Dermis microvascular lymphatic vessel endothelial cell (primary cell): ENCODE measurements around the gene PIK3C2B. TPM values are rescaled to one million over a fixed set of nuclear protein-coding genes. Genes with fewer than 3 reads are reported as not detected.
A peak's percentile ranks its signal among the peaks of the same experiment; 100 is the strongest.

ENCODE experiments used
- DNase-seq, 2 donors: peaks; one replicate each; pipeline versions ENCODE4 v3.0.0 to v3.0.0-alpha.2; 2010; ENCODE audit warnings: low read depth in 2 of 2
- total RNA-seq: library from RNA; depleted of rRNA; stranded (reverse); fragments of >200 nt; gene quantifications from 2 replicates; pipeline ENCODE4 v1.2.1, GENCODE V29; 2014

Gene PIK3C2B
- total RNA-seq, 1 donor from 2014 or later = 11.7 TPM

DNA sequence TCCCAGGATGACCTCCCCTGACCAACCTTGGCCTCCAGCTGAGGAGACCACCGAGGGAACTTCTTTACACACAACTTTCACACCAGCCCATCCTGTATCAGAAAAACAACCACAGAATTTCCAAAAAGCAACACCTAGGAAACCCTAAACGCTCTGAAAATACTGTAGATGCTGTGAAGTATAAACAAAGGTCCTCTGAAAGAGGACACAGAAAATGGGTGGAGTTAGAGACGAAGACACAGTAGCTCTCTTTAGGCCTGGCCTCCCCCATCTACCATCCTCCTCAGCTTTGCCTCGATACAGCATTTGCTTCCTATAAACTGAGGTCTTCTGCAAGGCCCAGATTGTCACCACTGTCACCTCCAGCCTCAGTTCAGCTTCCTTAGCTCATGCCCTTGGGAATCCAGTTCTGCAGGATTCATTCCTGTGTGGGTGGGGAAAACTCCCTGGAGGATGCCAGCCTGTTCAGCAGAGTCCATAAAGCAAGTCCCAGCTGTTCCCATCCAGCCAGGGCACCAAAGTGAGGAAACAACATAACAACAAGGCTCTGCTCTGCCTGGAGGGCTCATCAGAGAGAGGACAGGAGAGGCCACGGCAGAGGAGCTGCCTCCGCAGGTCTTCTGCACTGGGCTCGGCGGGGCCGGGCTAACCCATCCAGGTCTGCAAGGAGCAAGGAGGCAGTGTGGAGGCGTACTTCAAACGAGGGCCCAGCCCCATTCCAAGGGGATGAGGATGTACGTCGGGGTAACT, 15.0 kb downstream of the PIK3C2B start:
- no peak for DNase-seq

DNA sequence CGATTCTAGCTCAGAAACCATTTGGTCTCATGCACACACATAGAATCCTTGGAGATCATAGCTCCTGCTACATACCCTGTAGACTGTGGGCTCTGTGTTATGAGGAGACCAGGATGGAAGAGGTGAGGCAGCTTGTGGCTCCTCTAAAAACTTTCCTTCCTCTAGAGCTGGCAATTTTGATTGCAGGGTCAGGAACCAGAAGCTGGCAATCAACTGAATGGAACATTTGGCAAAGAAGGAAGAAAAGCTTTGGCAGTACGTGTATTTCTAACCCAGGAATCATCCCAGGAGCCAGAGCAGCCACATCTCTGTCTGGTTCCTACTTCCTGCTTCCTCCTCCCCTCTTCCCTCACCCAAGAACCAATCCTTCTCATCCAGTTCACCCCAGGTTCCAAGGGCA, 15.7 kb downstream of the PIK3C2B start:
- peak in 1 of 2 donors; percentile 45 for DNase-seq

DNA sequence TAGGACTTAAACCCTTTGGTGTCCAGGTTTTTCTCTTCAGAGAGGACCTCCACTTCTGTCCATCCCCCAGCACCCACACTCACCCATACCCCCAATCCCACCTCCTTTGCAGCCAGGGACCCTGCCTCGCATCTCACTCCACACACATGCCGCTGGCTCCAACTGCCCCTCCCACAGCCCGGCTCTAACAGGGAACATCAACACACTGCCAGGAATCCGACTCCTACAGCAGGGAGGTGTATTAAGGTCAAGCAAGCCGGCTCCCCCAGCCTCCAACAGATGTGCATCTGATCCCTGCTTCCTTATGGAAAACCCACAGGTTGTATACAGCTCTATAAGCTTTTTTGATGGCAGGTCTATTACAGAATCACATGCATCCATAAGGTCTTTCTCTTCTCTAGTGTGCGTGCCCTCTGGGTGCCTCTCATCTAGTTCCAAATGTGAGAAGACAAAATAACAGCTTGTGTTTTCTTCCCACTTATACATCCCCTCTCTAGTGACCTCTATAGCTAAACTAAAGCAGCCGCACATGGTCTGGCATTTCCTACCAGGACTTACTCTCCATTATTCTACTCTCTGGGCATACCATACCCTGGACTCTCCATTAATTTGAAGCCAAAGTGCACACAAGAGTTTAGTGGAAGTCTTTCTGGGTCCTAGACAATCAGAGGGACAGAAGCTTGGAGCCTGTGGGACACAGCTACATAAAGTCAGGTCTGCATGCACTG, 16.3 kb downstream of the PIK3C2B start:
- no peak for DNase-seq

GRCh38 chr1:204477036-204477740, 17.4 kb downstream of the PIK3C2B start:
- no peak for DNase-seq

- no peak for DNase-seq
Measured at GRCh38 chr1:204476563-204476962, 18.0 kb downstream of the PIK3C2B start.

GRCh38 chr1:204475656-204476432, 18.8 kb downstream of the PIK3C2B start:
- no peak for DNase-seq

- no peak for DNase-seq
Measured at GRCh38 chr1:204473400-204473965, 21.1 kb downstream of the PIK3C2B start.

DNA sequence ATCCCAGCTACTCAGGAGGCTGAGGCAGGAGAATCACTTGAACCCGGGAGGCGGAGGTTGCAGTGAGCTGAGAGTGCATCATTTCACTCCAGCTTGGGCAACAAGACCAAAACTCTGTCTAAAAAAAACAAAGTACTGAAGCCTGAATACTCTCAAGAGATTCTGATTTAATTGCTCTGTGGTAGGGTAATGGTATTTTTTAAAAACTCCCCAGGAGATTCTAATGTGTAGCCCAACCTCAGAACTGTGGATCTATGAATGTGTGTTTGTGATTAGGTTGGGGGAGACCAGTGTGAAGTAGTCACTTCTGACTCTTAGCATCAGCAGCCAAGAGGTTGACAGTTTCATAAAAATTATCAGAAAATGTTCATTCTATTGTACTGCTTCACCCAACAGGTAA, 21.9 kb downstream of the PIK3C2B start:
- no peak for DNase-seq

DNA sequence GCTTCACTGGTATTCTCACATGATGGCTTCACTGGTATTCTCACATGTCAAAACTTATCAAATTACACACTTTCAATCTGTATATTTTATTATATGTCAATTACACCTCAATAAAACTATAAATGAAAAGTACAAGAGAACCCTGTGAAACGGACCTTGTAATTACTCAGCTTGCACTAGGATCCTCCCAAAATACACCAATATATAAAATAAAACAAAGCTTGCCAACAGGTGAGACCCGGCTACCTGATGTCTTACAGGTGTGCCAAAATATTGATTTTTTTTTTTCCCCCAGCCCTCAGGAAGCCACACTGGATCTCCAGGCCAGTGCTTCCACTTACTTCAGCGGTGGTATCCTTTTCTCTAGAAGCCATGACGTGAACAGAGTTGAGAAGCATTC, 22.9 kb downstream of the PIK3C2B start:
- DNase-seq = no peak

- DNase-seq = no peak
Measured at GRCh38 chr1:204469304-204469703, 25.3 kb downstream of the PIK3C2B start.

DNA sequence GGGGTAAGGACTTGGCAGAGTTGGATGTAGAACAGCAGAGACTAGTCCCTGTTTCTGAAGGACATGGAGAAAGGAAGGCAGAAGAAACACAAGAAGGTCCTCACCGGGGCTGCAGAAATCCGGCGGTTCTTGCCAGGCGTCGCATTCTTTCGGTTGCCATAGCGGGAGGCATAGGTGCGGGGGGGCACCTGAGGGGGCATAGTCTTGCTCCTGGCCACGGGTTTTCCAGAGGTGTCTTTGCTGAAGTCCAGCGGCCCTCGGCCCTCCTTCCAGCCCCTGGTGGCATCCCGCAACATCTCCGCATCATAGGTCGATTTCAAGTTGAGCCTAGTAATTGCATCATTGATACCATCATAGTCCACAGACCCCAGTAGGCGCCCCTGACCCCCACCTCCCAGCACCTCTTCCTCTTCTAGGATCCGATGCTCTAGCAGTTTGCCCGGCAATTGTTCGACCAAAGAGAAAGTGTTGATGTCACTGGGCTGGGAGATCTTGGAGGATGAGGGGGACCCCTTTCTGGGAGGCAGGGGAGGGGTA, 25.8 kb downstream of the PIK3C2B start:
- DNase-seq = no peak

GRCh38 chr1:204468206-204468605, 26.4 kb downstream of the PIK3C2B start:
- no peak for DNase-seq

DNA sequence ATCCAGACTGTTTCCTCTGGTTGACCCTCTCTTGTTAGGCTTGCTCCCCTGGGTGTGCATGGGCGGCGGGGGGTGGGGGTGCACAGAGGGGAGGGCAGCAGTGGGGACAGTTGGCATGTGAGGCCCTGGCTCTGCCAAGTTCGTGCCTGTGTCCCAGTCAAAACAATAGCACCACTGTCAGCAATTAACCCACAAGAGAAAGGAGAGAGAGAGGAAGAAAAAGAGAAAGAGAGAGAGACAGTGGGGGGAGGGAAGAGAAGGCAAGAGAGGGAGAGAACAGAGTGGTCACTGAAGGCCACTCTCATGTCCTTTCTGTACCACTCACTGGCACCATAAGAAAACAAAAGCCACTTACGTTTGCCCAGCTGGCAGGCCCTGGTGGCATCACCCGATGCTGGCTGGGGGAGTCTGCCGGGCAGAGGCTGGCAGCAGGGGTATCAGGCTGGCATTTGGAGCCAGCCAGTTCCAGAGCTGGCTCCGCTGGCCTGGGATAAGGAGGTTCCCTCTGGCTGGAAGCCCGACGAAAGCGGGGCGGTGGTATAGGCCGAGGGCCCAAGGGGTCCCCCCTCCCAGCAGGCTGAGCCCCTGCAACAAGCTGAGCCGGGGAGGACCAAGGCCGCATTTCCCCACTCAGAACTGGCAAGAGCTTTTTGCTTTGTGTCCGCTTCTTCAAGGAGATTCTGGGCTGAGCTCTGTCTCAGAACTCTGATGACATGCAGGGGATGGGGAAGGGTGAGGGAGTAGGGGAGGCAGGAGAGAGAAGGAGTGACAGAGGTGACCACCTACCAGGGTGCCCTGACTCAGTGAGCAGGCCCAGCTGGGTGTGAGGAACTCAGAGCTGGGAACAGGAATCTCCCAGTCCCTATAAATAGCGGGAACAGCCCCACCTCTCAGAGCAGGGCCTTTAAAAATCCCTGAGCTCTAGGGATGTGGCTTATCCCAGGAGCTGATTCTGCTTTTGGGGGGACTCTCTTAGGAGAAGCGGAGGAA, 27.9 kb downstream of the PIK3C2B start:
- DNase-seq = no peak

DNA sequence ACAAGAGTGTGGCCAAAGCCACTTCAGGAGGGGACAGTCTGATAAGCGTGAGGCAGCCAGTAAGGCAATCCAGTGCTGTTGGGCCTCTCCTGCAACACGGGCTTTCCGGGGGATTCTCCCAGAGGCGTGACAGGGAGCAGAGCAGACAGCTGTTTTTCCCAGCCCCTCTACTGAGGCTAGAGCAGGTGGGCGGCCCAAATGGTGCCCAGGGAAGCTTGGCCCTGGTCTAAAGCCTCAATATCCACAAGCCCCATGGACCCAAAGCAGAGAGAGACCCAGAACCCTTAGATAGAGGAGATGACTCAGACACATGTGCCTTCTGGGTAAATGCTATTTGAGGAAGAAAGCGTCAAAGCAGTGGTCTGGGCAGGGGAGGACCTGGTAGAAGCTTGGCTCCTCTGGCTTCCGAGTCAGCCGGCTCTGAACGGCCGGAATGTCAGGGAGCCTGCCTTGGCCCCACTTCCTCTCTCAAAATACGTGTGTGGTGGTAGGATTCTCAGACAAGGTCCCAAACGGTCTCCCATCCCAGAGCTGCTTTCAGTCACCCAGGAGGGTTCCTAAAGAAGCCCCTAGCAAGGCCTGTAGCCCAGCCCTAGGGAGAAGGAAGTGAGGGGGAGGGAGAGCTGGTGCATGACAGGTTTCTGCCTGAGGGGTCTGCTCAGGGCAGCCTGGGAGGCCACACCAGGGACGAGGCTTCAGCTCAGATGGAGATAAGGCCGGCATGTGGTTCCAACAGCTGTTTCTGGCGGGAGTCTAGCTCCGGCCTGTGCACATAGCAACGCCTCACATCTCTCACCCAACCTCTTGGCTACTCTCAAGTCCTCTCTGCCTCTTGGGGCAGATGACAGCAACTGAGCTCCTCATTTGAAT, 28.8 kb downstream of the PIK3C2B start:
- peak in 1 of 2 donors; percentile 48 for DNase-seq

GRCh38 chr1:204464701-204465100, 29.9 kb downstream of the PIK3C2B start:
- DNase-seq = peak; percentile 45 to 64

DNA sequence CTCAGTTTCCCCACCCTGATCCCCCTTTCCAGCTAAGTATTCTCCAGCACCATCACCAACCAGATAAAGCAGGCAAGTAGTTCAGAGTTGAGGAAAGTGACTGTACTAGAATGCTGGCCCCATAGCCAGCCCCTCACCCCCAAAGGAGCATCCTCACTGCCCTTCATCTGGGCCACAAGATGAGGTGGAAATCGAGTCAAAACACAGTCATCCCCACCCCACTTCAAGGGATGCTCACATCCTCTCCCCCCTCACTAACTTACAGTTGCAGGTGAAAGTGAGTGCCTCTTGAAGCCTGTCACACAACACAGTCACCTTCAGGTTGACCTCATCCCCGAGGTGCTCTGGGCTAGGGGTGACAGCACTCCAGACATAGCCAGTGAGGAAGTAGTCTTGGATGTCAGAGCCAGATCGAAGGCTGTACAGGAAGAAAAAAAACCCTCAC, 30.4 kb downstream of the PIK3C2B start:
- no peak for DNase-seq

DNA sequence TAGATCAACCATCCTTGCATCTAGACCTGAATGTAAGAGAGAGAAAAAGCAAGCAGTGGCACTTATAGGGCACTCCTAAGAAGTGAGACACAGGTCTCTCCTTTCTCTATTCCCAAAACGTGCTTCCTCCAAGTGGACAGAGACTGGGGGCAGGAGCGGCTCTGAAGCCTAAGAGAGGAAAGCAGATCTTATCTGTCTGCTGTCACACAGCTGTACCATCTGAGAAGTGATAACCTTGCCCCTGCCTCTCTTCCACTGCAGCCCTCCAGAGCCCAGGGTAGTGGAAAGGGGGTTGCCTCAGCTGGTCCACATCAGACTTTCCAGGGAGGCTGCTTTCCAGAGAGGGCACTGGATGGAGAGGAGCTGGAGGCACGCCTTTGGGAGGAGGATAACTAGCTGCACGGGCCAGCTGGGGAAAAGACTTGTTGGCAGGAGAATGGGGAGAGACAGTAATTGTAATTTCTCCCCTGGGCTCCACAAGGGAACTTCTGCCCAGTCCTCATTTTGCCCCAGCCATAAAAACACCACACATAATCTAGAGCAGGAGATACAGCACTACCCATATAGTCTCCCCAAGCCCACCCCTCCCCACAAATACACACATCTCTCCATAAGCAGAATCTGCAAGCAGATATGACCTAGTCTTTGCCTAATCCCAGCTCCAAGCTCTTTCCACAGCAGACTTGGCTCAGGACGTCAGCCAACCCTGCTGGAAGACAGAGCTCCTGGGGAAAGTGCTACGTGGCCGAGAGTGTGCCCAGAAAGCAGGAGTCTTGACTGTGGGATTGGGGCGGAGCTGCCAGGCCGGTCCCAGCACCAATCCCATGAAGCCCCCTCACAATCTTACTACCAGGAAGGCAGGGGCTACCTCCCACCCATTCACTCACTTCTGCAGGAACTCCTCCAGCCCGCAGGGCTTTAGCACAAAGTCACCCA, 31.2 kb downstream of the PIK3C2B start:
- no peak for DNase-seq

GRCh38 chr1:204462229-204462561, 32.4 kb downstream of the PIK3C2B start:
- DNase-seq = no peak
